Measurements from ENCODE around the gene MRTFA.
"Not testable (repeated sequence)": the region's sequence is repeated elsewhere in the genome, so short reads cannot be mapped to it uniquely, and the experiment has no call there.

MRTFA gene

DNA sequence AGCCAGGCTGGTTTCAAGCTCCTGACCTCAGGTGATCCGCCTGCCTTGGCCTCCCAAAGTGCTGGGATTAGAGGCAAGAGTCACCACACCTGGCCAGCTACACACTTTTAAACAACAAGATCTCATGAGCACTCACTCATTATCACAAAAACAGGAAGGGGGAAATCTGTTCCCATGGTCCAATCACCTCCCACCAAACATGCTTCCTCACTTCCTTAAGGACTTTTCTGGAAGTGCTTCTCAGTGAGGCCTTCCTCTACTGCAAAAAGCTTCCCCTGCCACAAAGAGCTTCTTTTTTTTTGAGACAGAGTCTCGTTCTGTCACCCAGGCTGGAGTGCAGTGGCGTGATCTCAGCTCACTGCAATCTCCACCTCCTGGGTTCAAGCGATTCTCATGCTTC, 39.6 kb upstream of the MRTFA start:
- not testable (repeated sequence) for H3K36me3 ChIP-seq (ENCODE audit: control insufficient read depth, insufficient read depth, low read length); H3K9me3 ChIP-seq (ENCODE audit: control insufficient read depth, low read length); H3K27me3 ChIP-seq (replicated peaks; ENCODE audit: control insufficient read depth, insufficient read depth, low read length, poor library complexity, severe bottlenecking); H3K27ac ChIP-seq (ENCODE audit: insufficient read depth, low read length, poor library complexity, severe bottlenecking); DNase-seq; H3K4me3 ChIP-seq (ENCODE audit: insufficient read depth, low read depth, low read length, poor library complexity, severe bottlenecking); H3K4me1 ChIP-seq (ENCODE audit: control insufficient read depth, insufficient read depth, low read length, poor library complexity, severe bottlenecking)

DNA sequence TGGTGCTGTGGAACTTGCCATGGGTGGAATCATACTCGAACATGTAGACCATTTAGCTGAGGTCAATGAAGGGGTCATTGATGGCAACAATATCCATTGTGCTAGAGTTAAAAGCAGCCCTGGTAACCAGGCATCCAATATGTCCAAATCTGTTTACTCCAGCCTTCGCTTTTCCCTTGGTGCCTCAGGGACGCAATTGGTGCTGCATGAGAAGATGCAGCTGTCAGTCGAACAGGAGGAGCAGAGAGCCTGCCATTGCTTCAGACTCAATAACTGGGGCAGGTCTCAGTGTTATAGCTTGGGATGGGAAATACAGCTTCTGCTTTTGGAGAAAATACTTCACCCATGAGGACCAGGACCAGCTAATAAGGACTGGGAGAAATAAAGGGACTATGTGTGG, 37.8 kb upstream of the MRTFA start:
- H3K4me3 ChIP-seq (ENCODE audit: insufficient read depth, low read depth, low read length, poor library complexity, severe bottlenecking): no peak overlapping the region

DNA sequence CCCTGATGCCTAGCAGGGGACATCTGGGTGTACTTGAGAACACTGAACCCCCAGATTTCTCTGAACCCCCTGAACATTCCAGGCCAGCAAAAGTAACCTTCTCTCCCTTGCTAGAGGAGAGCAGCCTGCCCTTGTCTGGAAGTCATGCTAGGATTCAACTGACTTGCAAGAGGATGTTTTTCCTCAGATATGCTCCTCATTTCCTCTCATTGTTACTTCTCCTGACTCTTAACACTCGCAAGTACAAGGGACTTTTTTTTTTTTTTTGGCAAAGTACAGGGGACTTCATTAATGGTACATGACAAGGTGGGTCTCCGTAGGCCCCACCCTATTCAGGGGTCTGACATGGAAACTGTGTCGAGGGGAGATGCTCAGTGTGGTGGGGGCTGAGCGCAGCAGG, 36.5 kb upstream of the MRTFA start:
- Histone ChIP-seq H3K27me3 (replicated peaks; ENCODE audit: control insufficient read depth, insufficient read depth, low read length, poor library complexity, severe bottlenecking) (no peaks in the 10 kb centered on the region), H3K9me3 (ENCODE audit: control insufficient read depth, low read length) (no peaks in the 10 kb centered on the region), H3K27ac (ENCODE audit: insufficient read depth, low read length, poor library complexity, severe bottlenecking) (no peak overlapping the region), H3K4me3 (ENCODE audit: insufficient read depth, low read depth, low read length, poor library complexity, severe bottlenecking) (no peak overlapping the region), H3K4me1 (ENCODE audit: control insufficient read depth, insufficient read depth, low read length, poor library complexity, severe bottlenecking) (no peaks in the 10 kb centered on the region), H3K36me3 (ENCODE audit: control insufficient read depth, insufficient read depth, low read length) (no peaks in the 10 kb centered on the region)
- DNase-seq: no peak

More for the DNA sequence above, 37.8 kb upstream of the MRTFA start:
- Histone ChIP-seq H3K4me1 (ENCODE audit: control insufficient read depth, insufficient read depth, low read length, poor library complexity, severe bottlenecking) (no peaks in the 10 kb centered on the region), H3K27me3 (replicated peaks; ENCODE audit: control insufficient read depth, insufficient read depth, low read length, poor library complexity, severe bottlenecking) (no peaks in the 10 kb centered on the region), H3K9me3 (ENCODE audit: control insufficient read depth, low read length) (no peaks in the 10 kb centered on the region), H3K27ac (ENCODE audit: insufficient read depth, low read length, poor library complexity, severe bottlenecking) (no peak overlapping the region), H3K36me3 (ENCODE audit: control insufficient read depth, insufficient read depth, low read length) (no peaks in the 10 kb centered on the region)
- DNase-seq: no peak

DNA sequence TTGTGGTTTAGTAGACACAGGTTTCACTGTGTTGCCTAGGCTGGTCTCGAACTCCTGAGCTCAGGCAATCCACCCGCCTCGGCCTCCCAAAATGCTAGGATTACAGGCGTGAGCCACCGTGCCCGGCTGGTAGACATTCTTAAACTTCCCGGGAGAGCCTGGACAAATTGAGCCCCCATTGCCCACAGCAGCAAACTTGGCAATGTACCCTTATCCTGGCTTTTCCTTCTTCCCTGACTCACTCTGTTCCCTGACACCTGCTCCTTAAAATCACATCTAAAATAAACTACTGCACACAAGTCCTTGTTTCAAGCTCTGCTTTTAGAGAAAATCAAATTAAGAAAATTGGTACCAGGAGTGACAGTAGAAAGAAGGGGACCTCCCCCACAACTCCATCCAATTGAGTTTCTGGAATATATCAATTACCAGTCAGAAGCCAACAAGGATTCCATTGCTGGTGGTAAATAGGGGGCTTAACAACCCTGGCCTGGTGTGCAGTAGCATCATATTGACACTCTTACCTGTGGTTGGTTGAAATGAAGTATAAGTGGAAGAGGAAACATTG, 35.4 kb upstream of the MRTFA start:
- Histone ChIP-seq H3K27ac (ENCODE audit: insufficient read depth, low read length, poor library complexity, severe bottlenecking) (no peak overlapping the region), H3K4me3 (ENCODE audit: insufficient read depth, low read depth, low read length, poor library complexity, severe bottlenecking) (no peak overlapping the region), H3K36me3 (ENCODE audit: control insufficient read depth, insufficient read depth, low read length) (no peaks in the 10 kb centered on the region), H3K4me1 (ENCODE audit: control insufficient read depth, insufficient read depth, low read length, poor library complexity, severe bottlenecking) (no peaks in the 10 kb centered on the region), H3K9me3 (ENCODE audit: control insufficient read depth, low read length) (no peaks in the 10 kb centered on the region), H3K27me3 (replicated peaks; ENCODE audit: control insufficient read depth, insufficient read depth, low read length, poor library complexity, severe bottlenecking) (no peaks in the 10 kb centered on the region)
- DNase-seq: no peak

DNA sequence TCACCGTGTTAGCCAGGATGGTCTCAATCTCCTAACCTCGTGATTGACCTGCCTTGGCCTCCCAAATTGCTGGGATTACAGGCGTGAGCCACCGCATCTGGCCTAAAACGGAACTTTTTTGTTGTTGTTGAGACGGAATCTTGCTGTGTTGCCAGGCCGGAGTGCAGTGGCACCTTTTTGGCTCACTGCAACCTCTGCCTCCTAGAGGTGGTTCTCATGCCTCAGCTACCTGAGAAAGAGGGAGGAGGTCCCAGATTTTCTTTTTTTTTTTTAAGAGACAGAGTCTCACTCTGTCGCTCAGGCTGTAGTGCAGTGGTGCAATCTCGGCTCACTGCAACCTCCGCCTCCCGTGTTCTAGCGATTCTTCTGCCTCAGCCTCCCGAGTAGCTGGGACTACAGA, 34.9 kb upstream of the MRTFA start:
- Histone ChIP-seq H3K36me3 (ENCODE audit: control insufficient read depth, insufficient read depth, low read length) (no peaks in the 10 kb centered on the region), H3K27ac (ENCODE audit: insufficient read depth, low read length, poor library complexity, severe bottlenecking) (no peak overlapping the region), H3K9me3 (ENCODE audit: control insufficient read depth, low read length) (no peaks in the 10 kb centered on the region), H3K4me1 (ENCODE audit: control insufficient read depth, insufficient read depth, low read length, poor library complexity, severe bottlenecking) (no peaks in the 10 kb centered on the region), H3K4me3 (ENCODE audit: insufficient read depth, low read depth, low read length, poor library complexity, severe bottlenecking) (no peak overlapping the region), H3K27me3 (replicated peaks; ENCODE audit: control insufficient read depth, insufficient read depth, low read length, poor library complexity, severe bottlenecking) (no peaks in the 10 kb centered on the region)
- DNase-seq: no peak

DNA sequence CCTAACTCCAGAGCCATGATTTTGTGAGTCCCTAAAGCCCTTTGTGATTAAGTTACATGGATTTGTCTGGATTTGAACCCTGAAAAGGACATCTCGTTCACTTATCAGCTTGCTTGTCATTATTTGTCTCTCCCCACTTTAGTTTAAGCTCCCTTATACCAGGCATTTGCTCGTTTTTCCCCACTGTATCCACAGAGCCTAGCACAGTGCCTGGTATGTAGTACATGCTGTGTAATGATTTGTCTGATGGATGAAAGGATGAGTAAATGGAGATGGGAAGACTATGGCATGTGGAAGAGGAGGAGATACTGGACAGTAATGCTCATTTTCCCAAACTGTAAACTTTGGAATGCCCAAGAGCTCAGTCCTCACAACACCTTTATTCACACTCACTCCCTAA, 33.5 kb upstream of the MRTFA start:
- H3K27me3 ChIP-seq (replicated peaks; ENCODE audit: control insufficient read depth, insufficient read depth, low read length, poor library complexity, severe bottlenecking): no peaks in the 10 kb centered on the region
- H3K9me3 ChIP-seq (ENCODE audit: control insufficient read depth, low read length): no peaks in the 10 kb centered on the region
- no peaks in the 10 kb centered on the region for H3K4me1 ChIP-seq (ENCODE audit: control insufficient read depth, insufficient read depth, low read length, poor library complexity, severe bottlenecking)
- no peak for DNase-seq
- H3K4me3 ChIP-seq (ENCODE audit: insufficient read depth, low read depth, low read length, poor library complexity, severe bottlenecking): no peak overlapping the region
- no peak overlapping the region for H3K27ac ChIP-seq (ENCODE audit: insufficient read depth, low read length, poor library complexity, severe bottlenecking)
- H3K36me3 ChIP-seq (ENCODE audit: control insufficient read depth, insufficient read depth, low read length): no peaks in the 10 kb centered on the region

DNA sequence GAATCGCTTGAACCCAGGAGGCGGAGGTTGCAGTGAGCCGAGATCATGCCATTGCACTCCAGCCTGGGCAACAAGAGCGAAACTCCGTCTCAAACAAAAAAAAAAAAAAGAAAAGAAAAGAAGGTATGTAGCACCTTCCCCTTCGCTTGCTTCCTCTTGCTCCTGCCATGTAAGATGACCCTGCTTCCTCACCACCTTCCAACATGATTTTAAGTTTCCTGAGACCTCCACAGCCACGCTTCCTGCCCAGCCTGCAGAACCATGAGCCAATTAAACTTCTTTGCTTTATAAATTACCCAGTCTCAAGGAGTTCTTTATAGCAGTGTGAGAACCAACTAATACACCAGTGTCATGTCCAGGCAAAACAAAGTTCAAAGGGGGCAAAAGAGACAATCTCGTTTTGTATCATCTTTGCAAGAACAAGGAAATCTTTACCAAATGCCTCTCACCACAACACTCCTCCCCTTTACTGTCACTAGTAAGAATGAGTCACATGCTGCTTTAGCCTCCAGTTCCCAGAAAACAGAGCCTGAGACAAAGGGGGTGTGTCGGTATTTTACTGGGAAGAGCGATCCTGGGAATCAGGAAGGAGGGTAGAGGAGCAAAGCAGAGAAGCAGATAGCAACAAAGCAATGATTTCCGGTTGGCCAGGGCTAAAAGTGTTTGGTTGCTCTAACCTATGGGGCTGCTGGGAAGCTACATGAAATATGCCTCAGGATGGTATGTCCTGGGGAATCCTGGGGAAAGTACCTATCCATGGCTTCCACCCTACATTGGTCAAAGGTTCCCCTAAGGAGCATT, 32.3 kb upstream of the MRTFA start:
- Histone ChIP-seq H3K9me3 (ENCODE audit: control insufficient read depth, low read length) (no peaks in the 10 kb centered on the region), H3K27me3 (replicated peaks; ENCODE audit: control insufficient read depth, insufficient read depth, low read length, poor library complexity, severe bottlenecking) (no peaks in the 10 kb centered on the region), H3K36me3 (ENCODE audit: control insufficient read depth, insufficient read depth, low read length) (no peaks in the 10 kb centered on the region), H3K4me3 (ENCODE audit: insufficient read depth, low read depth, low read length, poor library complexity, severe bottlenecking) (no peak overlapping the region), H3K4me1 (ENCODE audit: control insufficient read depth, insufficient read depth, low read length, poor library complexity, severe bottlenecking) (no peaks in the 10 kb centered on the region), H3K27ac (ENCODE audit: insufficient read depth, low read length, poor library complexity, severe bottlenecking) (no peak overlapping the region)
- no peak for DNase-seq

DNA sequence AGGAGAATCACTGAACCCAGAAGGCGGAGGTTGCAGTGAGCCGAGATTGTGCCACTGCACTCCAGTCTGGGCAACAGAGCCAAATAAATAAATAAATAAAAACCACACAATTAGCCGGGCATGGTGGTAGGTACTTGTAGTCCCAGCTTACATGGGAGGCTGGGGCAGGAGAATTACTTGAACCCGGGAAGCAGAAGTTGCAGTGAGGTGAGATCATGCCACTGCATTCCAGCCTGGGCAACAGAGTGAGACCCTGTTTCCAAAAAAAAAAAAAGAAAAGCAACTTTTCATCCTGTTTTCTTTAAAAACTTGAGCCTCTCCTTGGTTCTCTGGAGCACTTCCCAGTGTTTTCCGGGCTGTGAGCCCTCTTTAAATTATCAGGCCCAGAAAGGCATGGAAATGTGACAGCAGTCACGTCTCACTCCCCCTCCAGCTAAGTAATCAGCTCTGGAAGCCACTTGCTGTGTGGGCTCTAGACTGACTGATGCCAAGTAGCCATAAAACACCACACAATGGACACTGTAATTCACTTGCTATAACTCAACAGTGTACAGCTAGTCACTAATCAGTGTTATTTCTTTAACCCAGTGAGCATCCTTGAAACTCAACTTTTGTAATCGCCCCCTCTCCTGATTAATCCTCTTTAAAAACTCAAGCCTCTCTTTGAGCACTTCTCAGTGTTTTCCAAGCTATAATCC, 29.8 kb upstream of the MRTFA start:
- DNase-seq: no peak
- no peaks in the 10 kb centered on the region for H3K27me3 ChIP-seq (replicated peaks; ENCODE audit: control insufficient read depth, insufficient read depth, low read length, poor library complexity, severe bottlenecking)
- H3K27ac ChIP-seq (ENCODE audit: insufficient read depth, low read length, poor library complexity, severe bottlenecking): no peak overlapping the region
- H3K9me3 ChIP-seq (ENCODE audit: control insufficient read depth, low read length): no peaks in the 10 kb centered on the region
- H3K4me1 ChIP-seq (ENCODE audit: control insufficient read depth, insufficient read depth, low read length, poor library complexity, severe bottlenecking): no peaks in the 10 kb centered on the region
- H3K4me3 ChIP-seq (ENCODE audit: insufficient read depth, low read depth, low read length, poor library complexity, severe bottlenecking): no peak overlapping the region
- H3K36me3 ChIP-seq (ENCODE audit: control insufficient read depth, insufficient read depth, low read length): no peaks in the 10 kb centered on the region

DNA sequence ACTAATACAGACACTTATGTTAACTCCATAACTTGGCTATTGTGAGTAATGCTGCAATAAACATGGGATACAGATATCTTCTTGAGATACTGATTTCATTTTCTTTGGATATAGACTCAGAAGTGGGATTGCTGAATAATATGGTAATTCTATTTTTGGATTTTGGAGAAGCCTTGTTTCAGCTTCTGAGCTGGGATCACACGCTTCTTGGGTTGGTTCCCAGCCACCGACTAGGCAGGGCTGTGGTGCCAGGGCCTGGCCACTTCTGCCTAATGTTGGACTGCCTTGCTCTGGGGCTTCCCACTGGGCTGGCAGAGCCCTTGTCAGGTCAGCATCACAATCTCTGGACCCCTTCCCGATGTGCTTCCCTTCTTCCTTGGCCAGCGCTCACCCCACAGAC, 28.8 kb upstream of the MRTFA start:
- H3K9me3 ChIP-seq (ENCODE audit: control insufficient read depth, low read length): no peaks in the 10 kb centered on the region

DNA sequence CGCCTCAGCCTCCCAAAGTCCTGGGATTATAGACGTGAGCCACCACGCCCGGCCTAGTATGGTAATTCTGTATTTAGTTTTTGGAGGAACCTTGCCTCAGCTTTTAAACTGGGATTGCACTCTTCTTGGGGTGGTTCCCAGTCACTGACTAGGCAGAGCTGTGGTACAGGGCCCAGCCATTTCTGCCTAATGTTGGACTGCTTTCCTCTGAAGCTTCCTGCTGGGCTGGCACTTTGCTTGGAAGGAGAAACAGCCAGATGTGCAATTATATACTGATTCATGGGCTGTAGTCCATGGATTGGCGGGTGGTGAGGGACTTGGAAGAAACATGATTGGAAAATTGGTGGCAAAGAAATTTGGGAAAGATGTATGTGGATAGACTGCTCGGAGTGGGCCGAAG, 25.2 kb upstream of the MRTFA start:
- Histone ChIP-seq H3K27ac (ENCODE audit: insufficient read depth, low read length, poor library complexity, severe bottlenecking) (no peak overlapping the region), H3K27me3 (replicated peaks; ENCODE audit: control insufficient read depth, insufficient read depth, low read length, poor library complexity, severe bottlenecking) (no peaks in the 10 kb centered on the region), H3K4me3 (ENCODE audit: insufficient read depth, low read depth, low read length, poor library complexity, severe bottlenecking) (no peak overlapping the region), H3K9me3 (ENCODE audit: control insufficient read depth, low read length) (no peaks in the 10 kb centered on the region), H3K4me1 (ENCODE audit: control insufficient read depth, insufficient read depth, low read length, poor library complexity, severe bottlenecking) (no peaks in the 10 kb centered on the region), H3K36me3 (ENCODE audit: control insufficient read depth, insufficient read depth, low read length) (no peaks in the 10 kb centered on the region)
- DNase-seq: no peak

More for the DNA sequence above, 28.8 kb upstream of the MRTFA start:
- Histone ChIP-seq H3K4me1 (ENCODE audit: control insufficient read depth, insufficient read depth, low read length, poor library complexity, severe bottlenecking) (no peaks in the 10 kb centered on the region), H3K27ac (ENCODE audit: insufficient read depth, low read length, poor library complexity, severe bottlenecking) (no peak overlapping the region), H3K27me3 (replicated peaks; ENCODE audit: control insufficient read depth, insufficient read depth, low read length, poor library complexity, severe bottlenecking) (no peaks in the 10 kb centered on the region), H3K36me3 (ENCODE audit: control insufficient read depth, insufficient read depth, low read length) (no peaks in the 10 kb centered on the region), H3K4me3 (ENCODE audit: insufficient read depth, low read depth, low read length, poor library complexity, severe bottlenecking) (no peak overlapping the region)
- DNase-seq: no peak
